B cell (primary cell): Measurements from ENCODE around the gene MOB1B.
"Not testable (repeated sequence)": the region's sequence is repeated elsewhere in the genome, so short reads cannot be mapped to it uniquely, and the experiment has no call there.

Experiments
- EZH2 ChIP-seq: IDR thresholded peaks from 2 replicates; pipeline ENCODE4 v1.6.1; 2012; ENCODE audit warnings: borderline replicate concordance, low read depth, mild to moderate bottlenecking, moderate library complexity, low read length; ENCODE audit not compliant: insufficient read depth, poor library complexity, severe bottlenecking
- TF ChIP-seq, protein P1 (sequence below): fragments of 200-600 bp; IDR thresholded peaks from one replicate; pipeline ENCODE4 v1.8.0; 2022; ENCODE audit warnings: antibody characterized with exemption, mild to moderate bottlenecking

DNA sequence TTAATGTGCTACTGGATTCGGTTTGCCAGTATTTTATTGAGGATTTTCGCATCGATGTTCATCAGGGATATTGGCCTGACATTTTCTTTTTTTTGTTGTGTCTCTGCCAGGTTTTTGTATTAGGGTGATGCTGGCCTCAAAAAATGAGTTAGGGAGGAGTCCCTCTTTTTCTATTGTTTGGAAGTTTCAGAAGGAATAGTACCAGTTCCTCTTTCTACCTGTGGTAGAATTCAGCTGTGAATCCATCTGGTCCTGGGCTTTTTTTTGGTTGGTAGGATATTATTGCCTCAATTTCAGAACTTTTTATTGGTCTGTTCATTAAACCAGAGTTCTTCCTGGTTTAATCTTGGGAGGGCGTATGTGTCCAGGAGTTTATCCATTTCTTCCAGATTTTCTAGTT is 99.2 kb downstream of the MOB1B start:
- TF ChIP-seq, protein P1, sequence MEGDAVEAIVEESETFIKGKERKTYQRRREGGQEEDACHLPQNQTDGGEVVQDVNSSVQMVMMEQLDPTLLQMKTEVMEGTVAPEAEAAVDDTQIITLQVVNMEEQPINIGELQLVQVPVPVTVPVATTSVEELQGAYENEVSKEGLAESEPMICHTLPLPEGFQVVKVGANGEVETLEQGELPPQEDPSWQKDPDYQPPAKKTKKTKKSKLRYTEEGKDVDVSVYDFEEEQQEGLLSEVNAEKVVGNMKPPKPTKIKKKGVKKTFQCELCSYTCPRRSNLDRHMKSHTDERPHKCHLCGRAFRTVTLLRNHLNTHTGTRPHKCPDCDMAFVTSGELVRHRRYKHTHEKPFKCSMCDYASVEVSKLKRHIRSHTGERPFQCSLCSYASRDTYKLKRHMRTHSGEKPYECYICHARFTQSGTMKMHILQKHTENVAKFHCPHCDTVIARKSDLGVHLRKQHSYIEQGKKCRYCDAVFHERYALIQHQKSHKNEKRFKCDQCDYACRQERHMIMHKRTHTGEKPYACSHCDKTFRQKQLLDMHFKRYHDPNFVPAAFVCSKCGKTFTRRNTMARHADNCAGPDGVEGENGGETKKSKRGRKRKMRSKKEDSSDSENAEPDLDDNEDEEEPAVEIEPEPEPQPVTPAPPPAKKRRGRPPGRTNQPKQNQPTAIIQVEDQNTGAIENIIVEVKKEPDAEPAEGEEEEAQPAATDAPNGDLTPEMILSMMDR: not testable (repeated sequence)
- TF ChIP-seq EZH2: not testable (repeated sequence)
